H9 (cell line): ENCODE measurements around the gene TMEM119. TPM values are rescaled to one million over a fixed set of nuclear protein-coding genes. Genes with fewer than 3 reads are reported as not detected.

ENCODE experiments used
- DNase-seq: peaks from one replicate; pipeline ENCODE4 v3.0.0-alpha.2; 2017
- H2AFZ ChIP-seq: one replicate; pipeline ENCODE4 v1.6.1; 2013; ENCODE audit warnings: mild to moderate bottlenecking, low read length, control low read depth, moderate library complexity
- H2AK5ac ChIP-seq: 2 replicates; pipeline ENCODE4 v1.6.1; 2013; ENCODE audit warnings: low read length, control low read depth, mixed read lengths; ENCODE audit not compliant: insufficient read length
- H2BK120ac ChIP-seq: one replicate; pipeline ENCODE4 v1.6.1; 2013; ENCODE audit warnings: low read depth, mild to moderate bottlenecking, low read length, control low read depth, inconsistent platforms; ENCODE audit not compliant: poor library complexity, severe bottlenecking
- H2BK12ac ChIP-seq: 2 replicates; pipeline ENCODE4 v1.6.1; 2013; ENCODE audit warnings: low read length, control low read depth, mixed read lengths, low read depth; ENCODE audit not compliant: insufficient read length
- H2BK15ac ChIP-seq: 2 replicates; pipeline ENCODE4 v1.6.1; 2013; ENCODE audit warnings: low read depth, low read length, control low read depth
- H2BK20ac ChIP-seq: one replicate; pipeline ENCODE4 v1.6.1; 2013; ENCODE audit warnings: low read depth, mild to moderate bottlenecking, low read length, control low read depth, inconsistent platforms; ENCODE audit not compliant: poor library complexity, severe bottlenecking
- H2BK5ac ChIP-seq: 2 replicates; pipeline ENCODE4 v1.6.1; 2013; ENCODE audit warnings: low read length, control low read depth, mixed read lengths; ENCODE audit not compliant: insufficient read length
- H3K14ac ChIP-seq: 2 replicates; pipeline ENCODE4 v1.6.1; 2013; ENCODE audit warnings: low read length, control low read depth; ENCODE audit not compliant: insufficient read depth
- H3K18ac ChIP-seq: 2 replicates; pipeline ENCODE4 v1.6.1; 2013; ENCODE audit warnings: low read depth, mild to moderate bottlenecking, mixed read lengths, low read length, control low read depth; ENCODE audit not compliant: insufficient read length
- H3K23ac ChIP-seq: 2 replicates; pipeline ENCODE4 v1.6.1; 2013; ENCODE audit warnings: low read length, control low read depth, mixed read lengths, low read depth; ENCODE audit not compliant: insufficient read length
- H3K23me2 ChIP-seq: 2 replicates; pipeline ENCODE4 v1.6.1; 2013; ENCODE audit warnings: low read depth, mild to moderate bottlenecking, mixed read lengths, low read length, control low read depth; ENCODE audit not compliant: insufficient read length, poor library complexity, severe bottlenecking
- H3K27ac ChIP-seq: 2 replicates; pipeline ENCODE4 v1.5.1; 2013; ENCODE audit warnings: low read length, control low read depth, mixed read lengths, low read depth; ENCODE audit not compliant: insufficient read length
- H3K27me3 ChIP-seq: 2 replicates; pipeline ENCODE4 v1.6.1; 2013; ENCODE audit warnings: low read length, control low read depth, inconsistent platforms; ENCODE audit not compliant: insufficient read depth
- H3K4ac ChIP-seq: 2 replicates; pipeline ENCODE4 v1.6.1; 2013; ENCODE audit warnings: low read depth, mild to moderate bottlenecking, control low read depth, inconsistent platforms, low read length, moderate library complexity
- H3K4me1 ChIP-seq: 2 replicates; pipeline ENCODE4 v1.6.1; 2013; ENCODE audit warnings: low read length, control low read depth, inconsistent platforms; ENCODE audit not compliant: insufficient read depth
- H3K4me2 ChIP-seq: 2 replicates; pipeline ENCODE4 v1.6.1; 2013; ENCODE audit warnings: low read length, control low read depth, mixed read lengths; ENCODE audit not compliant: insufficient read length, insufficient read depth
- H3K56ac ChIP-seq: 2 replicates; pipeline ENCODE4 v1.6.1; 2013; ENCODE audit warnings: low read depth, mild to moderate bottlenecking, mixed read lengths, low read length, control low read depth; ENCODE audit not compliant: insufficient read length
- H3K79me1 ChIP-seq: 2 replicates; pipeline ENCODE4 v1.6.1; 2013; ENCODE audit warnings: low read depth, mild to moderate bottlenecking, moderate library complexity, low read length, control low read depth, inconsistent platforms; ENCODE audit not compliant: insufficient read depth, poor library complexity, severe bottlenecking
- H3K79me2 ChIP-seq: 2 replicates; pipeline ENCODE4 v1.6.1; 2013; ENCODE audit warnings: low read length, control low read depth, inconsistent platforms; ENCODE audit not compliant: insufficient read depth
- H3K9ac ChIP-seq: 2 replicates; pipeline ENCODE4 v1.6.1; 2013; ENCODE audit warnings: low read length, control low read depth, mixed read lengths; ENCODE audit not compliant: insufficient read length; ENCODE audit errors: extremely low read depth
- H3K9me3 ChIP-seq: one replicate; pipeline ENCODE4 v1.6.1; 2013; ENCODE audit warnings: low read depth, low read length, inconsistent platforms; ENCODE audit not compliant: control insufficient read depth
- H3T11ph ChIP-seq: one replicate; pipeline ENCODE4 v1.6.1; 2013; ENCODE audit warnings: mild to moderate bottlenecking, low read length, control low read depth, inconsistent platforms
- H4K20me1 ChIP-seq: one replicate; pipeline ENCODE4 v1.6.1; 2013; ENCODE audit not compliant: control insufficient read depth, insufficient read length, insufficient read depth
- H4K5ac ChIP-seq: 2 replicates; pipeline ENCODE4 v1.6.1; 2013; ENCODE audit warnings: low read depth, mild to moderate bottlenecking, mixed read lengths, low read length, control low read depth; ENCODE audit not compliant: insufficient read length
- H4K8ac ChIP-seq: replicated peaks from 2 replicates; pipeline ENCODE4 v1.6.1; 2013; ENCODE audit warnings: low read length, control low read depth, mixed read lengths, low read depth; ENCODE audit not compliant: insufficient read length
- H4K91ac ChIP-seq: 2 replicates; pipeline ENCODE4 v1.6.1; 2013; ENCODE audit warnings: low read depth, mild to moderate bottlenecking, moderate library complexity, mixed read lengths, low read length, control low read depth; ENCODE audit not compliant: insufficient read length
- H3K27ac Mint-ChIP-seq, 3 experiments: 2 replicates in 2 of 3; 3 replicates in 1 of 3; pipeline ENCODE4 v1.8.0; 2020 to 2021; ENCODE audit warnings: mixed read lengths in 3 of 3, mild to moderate bottlenecking in 1 of 3, moderate library complexity in 1 of 3
- H3K27me3 Mint-ChIP-seq: 2 replicates; pipeline ENCODE4 v1.8.0; 2021; ENCODE audit warnings: low read depth, mild to moderate bottlenecking, moderate library complexity, mixed read lengths
- H3K36me3 Mint-ChIP-seq, 3 experiments: 2 replicates in 2 of 3; 3 replicates in 1 of 3; pipeline ENCODE4 v1.8.0; 2020 to 2021; ENCODE audit warnings: low read depth in 3 of 3, mixed read lengths in 3 of 3; ENCODE audit not compliant: insufficient read depth in 1 of 3
- H3K4me1 Mint-ChIP-seq, 2 experiments: 2 replicates each; pipeline ENCODE4 v1.8.0; 2020; ENCODE audit warnings: mixed read lengths in 2 of 2
- H3K4me3 Mint-ChIP-seq, 2 experiments: 2 replicates in 1 of 2; 3 replicates in 1 of 2; pipeline ENCODE4 v1.8.0; 2020 to 2021; ENCODE audit warnings: mild to moderate bottlenecking in 2 of 2, mixed read lengths in 2 of 2, moderate library complexity in 1 of 2
- H3K9me3 Mint-ChIP-seq, 2 experiments: 2 replicates in 1 of 2; 3 replicates in 1 of 2; pipeline ENCODE4 v1.8.0; 2020; ENCODE audit warnings: mild to moderate bottlenecking in 2 of 2, mixed read lengths in 2 of 2, moderate library complexity in 1 of 2
- CTCF ChIP-seq: fragments of 200-600 bp; sonication (generic); conservative IDR thresholded peaks from 3 replicates; pipeline ENCODE4 v1.8.0; 2021; ENCODE audit warnings: antibody characterized with exemption, mild to moderate bottlenecking
- WGBS: extraction: QIAGEN DNeasy Blood & Tissue Kit; methylation state at CpG from one replicate; pipeline ENCODE4 v1.1.7; 2013; ENCODE audit warnings: missing lambda C conversion rate, low lambda C conversion rate, mixed read lengths; ENCODE audit not compliant: insufficient read length; ENCODE audit errors: extremely low coverage; 5-methylcytosine and 5-hydroxymethylcytosine counted together
- total RNA-seq: library from RNA; stranded (reverse); gene quantifications from 2 replicates; pipeline ENCODE4 v1.2.1, GENCODE V29; 2021

TMEM119 gene
- total RNA-seq, 1 experiment from 2014 or later, result not detected

- Mint-ChIP-seq H3K4me3 (no peak overlapping the region), H3K4me1 (peaks cover 17 to 33% of the 10 kb centered on the region in 2 experiments), H3K9me3 (no peaks in the 10 kb centered on the region; a peak in 1 of 5 replicates), H3K27ac (peak overlapping the region in 1 of 3 experiments; percentile 70; a peak in 2 of 7 replicates), H3K27me3 (peaks cover 1% of the 10 kb centered on the region; the same call in 1 of the 2 replicates), H3K36me3 (no peaks in the 10 kb centered on the region)
- Histone ChIP-seq H3K4me2 (no peak overlapping the region), H3K9me3 (no peaks in the 10 kb centered on the region), H2AFZ (no peak overlapping the region), H4K20me1 (no peaks in the 10 kb centered on the region), H3K4ac (no peak overlapping the region), H2BK15ac (no peak overlapping the region), H3K4me1 (no peaks in the 10 kb centered on the region), H3K56ac (no peak overlapping the region), H3K23ac (no peak overlapping the region), H3K9ac (no peak overlapping the region), H2BK120ac (no peak overlapping the region), H2BK20ac (no peak overlapping the region), H2AK5ac (no peak overlapping the region), H3T11ph (no peak overlapping the region), H3K79me2 (no peaks in the 10 kb centered on the region), H4K5ac (no peak overlapping the region), H4K91ac (no peak overlapping the region), H3K27me3 (no peaks in the 10 kb centered on the region), H4K8ac (no peak overlapping the region), H3K23me2 (no peaks in the 10 kb centered on the region), H2BK12ac (no peak overlapping the region), H3K27ac (no peak overlapping the region), H2BK5ac (no peak overlapping the region), H3K79me1 (no peaks in the 10 kb centered on the region), H3K18ac (no peak overlapping the region), H3K14ac (no peak overlapping the region)
- no peak for DNase-seq
- TF ChIP-seq CTCF, result no peak
- no CpG with 5 or more reads among the region's 8 CpGs for WGBS
These were observed 12.5 kb upstream of the TMEM119 start for GRCh38 chr12:108610336-108610815.
